CD14-positive monocyte (primary cell): ENCODE data around the gene PPFIA4. TPM values are rescaled to one million over a fixed set of nuclear protein-coding genes. Genes with fewer than 3 reads are reported as not detected.

ENCODE experiments used
- DNase-seq, 3 donors: peaks; one replicate each; pipeline ENCODE4 v3.0.0-alpha.2; 2011 to 2022
- H2AFZ ChIP-seq: 2 replicates; pipeline ENCODE4 v1.6.0; 2012; ENCODE audit warnings: mild to moderate bottlenecking, low read depth, low read length, inconsistent platforms; ENCODE audit not compliant: insufficient read depth, poor library complexity, severe bottlenecking
- H3K27ac ChIP-seq, 2 donors: 1 replicate in 1 of 2; 2 replicates in 1 of 2; pipeline ENCODE4 v1.5.1; 2012 to 2013; ENCODE audit warnings: low read length in 2 of 2, control low read depth in 1 of 2, inconsistent platforms in 1 of 2, low read depth in 1 of 2, mild to moderate bottlenecking in 1 of 2
- H3K27me3 ChIP-seq, 2 donors: one replicate each; pipeline versions ENCODE4 v1.6.0 to v1.6.1; 2011 to 2013; ENCODE audit warnings: low read length in 2 of 2; ENCODE audit not compliant: control insufficient read depth in 2 of 2, insufficient read depth in 2 of 2
- H3K36me3 ChIP-seq, 2 donors: replicated peaks in 1 of 2; 1 replicate in 1 of 2; 2 replicates in 1 of 2; pipeline versions ENCODE4 v1.5.1 to v1.6.1; 2012 to 2013; ENCODE audit warnings: low read length in 2 of 2, control low read depth in 1 of 2, inconsistent platforms in 1 of 2, mild to moderate bottlenecking in 1 of 2; ENCODE audit not compliant: insufficient read depth in 2 of 2, control insufficient read depth in 1 of 2
- H3K4me1 ChIP-seq, 2 donors: 1 replicate in 1 of 2; 2 replicates in 1 of 2; pipeline versions ENCODE4 v1.5.1 to v1.6.1; 2012 to 2013; ENCODE audit warnings: low read length in 2 of 2, control low read depth in 1 of 2, inconsistent platforms in 1 of 2, mild to moderate bottlenecking in 1 of 2, moderate library complexity in 1 of 2; ENCODE audit not compliant: insufficient read depth in 2 of 2, control insufficient read depth in 1 of 2
- H3K4me2 ChIP-seq: replicated peaks from 2 replicates; pipeline ENCODE3; 2012; ENCODE audit warnings: low read length, moderate library complexity, mild to moderate bottlenecking; ENCODE audit not compliant: poor library complexity, severe bottlenecking; ENCODE audit errors: extremely low read depth
- H3K4me3 ChIP-seq, 3 experiments: fragments of 200-600 bp in 1 of 3; sonication (generic) in 1 of 3; replicated peaks in 1 of 3; 1 replicate in 2 of 3; 2 replicates in 1 of 3; pipeline ENCODE4 v1.5.1; 2011 to 2013; ENCODE audit warnings: low read length in 3 of 3, mild to moderate bottlenecking in 3 of 3, control low read depth in 2 of 3, low read depth in 2 of 3, inconsistent platforms in 1 of 3, moderate library complexity in 1 of 3
- H3K79me2 ChIP-seq: 2 replicates; pipeline ENCODE4 v1.6.0; 2012; ENCODE audit warnings: mild to moderate bottlenecking, control low read depth, inconsistent platforms, low read length, moderate library complexity; ENCODE audit not compliant: insufficient read depth
- H3K9ac ChIP-seq: 2 replicates; pipeline ENCODE4 v1.6.0; 2017; ENCODE audit warnings: low read length, mild to moderate bottlenecking; ENCODE audit not compliant: insufficient read depth, poor library complexity, severe bottlenecking
- H3K9me3 ChIP-seq, 2 donors: replicated peaks in 1 of 2; 1 replicate in 1 of 2; 2 replicates in 1 of 2; pipeline versions ENCODE4 v1.5.1 to v1.6.1; 2012 to 2013; ENCODE audit warnings: low read length in 2 of 2, control low read depth in 1 of 2; ENCODE audit not compliant: control insufficient read depth in 1 of 2, insufficient read depth in 1 of 2
- H4K20me1 ChIP-seq: 2 replicates; pipeline ENCODE4 v1.6.0; 2012; ENCODE audit warnings: mild to moderate bottlenecking, low read length, control low read depth, moderate library complexity; ENCODE audit not compliant: insufficient read depth
- H3K27ac Mint-ChIP-seq, 7 donors: one replicate each; pipeline ENCODE4 v1.8.0; 2020; ENCODE audit warnings: mild to moderate bottlenecking in 7 of 7, mixed read lengths in 7 of 7, moderate library complexity in 6 of 7, inconsistent platforms in 2 of 7
- H3K27me3 Mint-ChIP-seq, 3 donors: one replicate each; pipeline ENCODE4 v1.8.0; 2021 to 2022; ENCODE audit warnings: low read depth in 3 of 3, mild to moderate bottlenecking in 3 of 3, mixed read lengths in 3 of 3, moderate library complexity in 3 of 3, inconsistent platforms in 1 of 3
- H3K36me3 Mint-ChIP-seq, 2 donors: one replicate each; pipeline ENCODE4 v1.8.0; 2020; ENCODE audit warnings: mixed read lengths in 2 of 2, inconsistent platforms in 1 of 2, mild to moderate bottlenecking in 1 of 2
- H3K4me1 Mint-ChIP-seq: one replicate; pipeline ENCODE4 v1.8.0; 2020; ENCODE audit warnings: mild to moderate bottlenecking, mixed read lengths
- H3K4me3 Mint-ChIP-seq, 2 donors: one replicate each; pipeline ENCODE4 v1.8.0; 2020; ENCODE audit warnings: mild to moderate bottlenecking in 2 of 2, mixed read lengths in 2 of 2, moderate library complexity in 1 of 2
- H3K9me3 Mint-ChIP-seq, 7 donors: one replicate each; pipeline ENCODE4 v1.8.0; 2020 to 2022; ENCODE audit warnings: mixed read lengths in 7 of 7, mild to moderate bottlenecking in 6 of 7, moderate library complexity in 6 of 7, inconsistent platforms in 2 of 7
- WGBS: methylation state at CpG from one replicate; pipeline ENCODE4 v1.1.5; 2013; ENCODE audit warnings: missing lambda C conversion rate; ENCODE audit not compliant: insufficient coverage; 5-methylcytosine and 5-hydroxymethylcytosine counted together
- intact Hi-C, 2 donors: fragments of 100-400 bp; cut with micrococcal nuclease; formaldehyde crosslinking; loops; one replicate each; pipeline versions ENCODE4 v1.15.0 to v1.15.1; 2023
- polyA plus RNA-seq, 3 donors: library from polyadenylated mRNA; depleted of rRNA in 1 of 3; unstranded in 2 of 3; stranded (reverse) in 1 of 3; fragments of 300-500 nt in 2 of 3; fragments of >200 nt in 1 of 3; fragmentation: Illumina TruSeq in 2 of 3; gene quantifications; 1 replicate in 2 of 3; 2 replicates in 1 of 3; pipeline ENCODE4 v1.2.3, GENCODE V29; 2012 to 2021
- TF ChIP-seq, protein P1 (sequence below): fragments of 200-600 bp; IDR thresholded peaks from one replicate; pipeline ENCODE4 v1.8.0; 2022; ENCODE audit warnings: antibody characterized with exemption, mild to moderate bottlenecking

PPFIA4 gene
- polyA plus RNA-seq, 3 donors: 0.52 to 1.0 (median 0.97) TPM

DNA sequence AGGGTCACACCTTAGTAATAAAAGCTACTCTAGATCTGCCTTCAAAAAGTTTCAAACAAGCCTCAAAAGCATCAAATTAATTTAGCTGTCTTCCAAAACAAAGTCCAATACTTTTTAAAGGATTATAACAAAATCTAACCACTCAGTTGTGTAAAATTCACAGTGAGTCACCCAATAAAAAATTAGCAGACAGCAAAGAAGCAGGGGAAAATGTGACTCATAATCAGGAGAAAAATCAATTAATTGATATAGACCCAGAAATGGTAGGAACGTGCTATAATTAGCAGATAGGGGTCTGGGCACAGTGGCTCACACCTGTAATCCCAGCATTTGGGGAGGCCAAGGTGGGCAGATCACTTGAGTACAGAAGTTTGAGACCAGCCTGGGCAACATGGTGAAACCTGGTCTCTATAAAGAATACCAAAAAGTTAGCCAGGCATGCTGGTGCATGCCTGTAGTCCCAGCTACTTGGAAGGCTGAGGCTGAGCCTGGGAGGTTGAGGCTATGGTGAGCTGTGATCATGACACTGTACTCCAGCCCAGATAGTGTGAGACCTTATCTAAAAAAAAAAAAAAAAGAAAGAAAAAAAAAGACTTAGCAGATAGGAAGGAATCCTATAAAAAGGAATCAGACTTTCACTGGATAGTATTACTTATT, 67.6 kb downstream of the PPFIA4 start:
- intact Hi-C loops: no loop called here
- H3K79me2 ChIP-seq: no peaks in the 10 kb centered on the region
- H3K36me3 Mint-ChIP-seq: no peaks in the 10 kb centered on the region
- no peaks in the 10 kb centered on the region for H3K27me3 ChIP-seq
- H3K9me3 ChIP-seq: peaks cover 13 to 26% of the 10 kb centered on the region in 2 donors
- H2AFZ ChIP-seq: no peak overlapping the region
- 100% methylated on average over 1 of the region's 1 CpG for WGBS
- H4K20me1 ChIP-seq: no peaks in the 10 kb centered on the region
- no peak overlapping the region for H3K9ac ChIP-seq
- no peak overlapping the region for H3K4me3 Mint-ChIP-seq
- H3K4me1 Mint-ChIP-seq: peaks cover 6% of the 10 kb centered on the region
- TF ChIP-seq, protein P1, sequence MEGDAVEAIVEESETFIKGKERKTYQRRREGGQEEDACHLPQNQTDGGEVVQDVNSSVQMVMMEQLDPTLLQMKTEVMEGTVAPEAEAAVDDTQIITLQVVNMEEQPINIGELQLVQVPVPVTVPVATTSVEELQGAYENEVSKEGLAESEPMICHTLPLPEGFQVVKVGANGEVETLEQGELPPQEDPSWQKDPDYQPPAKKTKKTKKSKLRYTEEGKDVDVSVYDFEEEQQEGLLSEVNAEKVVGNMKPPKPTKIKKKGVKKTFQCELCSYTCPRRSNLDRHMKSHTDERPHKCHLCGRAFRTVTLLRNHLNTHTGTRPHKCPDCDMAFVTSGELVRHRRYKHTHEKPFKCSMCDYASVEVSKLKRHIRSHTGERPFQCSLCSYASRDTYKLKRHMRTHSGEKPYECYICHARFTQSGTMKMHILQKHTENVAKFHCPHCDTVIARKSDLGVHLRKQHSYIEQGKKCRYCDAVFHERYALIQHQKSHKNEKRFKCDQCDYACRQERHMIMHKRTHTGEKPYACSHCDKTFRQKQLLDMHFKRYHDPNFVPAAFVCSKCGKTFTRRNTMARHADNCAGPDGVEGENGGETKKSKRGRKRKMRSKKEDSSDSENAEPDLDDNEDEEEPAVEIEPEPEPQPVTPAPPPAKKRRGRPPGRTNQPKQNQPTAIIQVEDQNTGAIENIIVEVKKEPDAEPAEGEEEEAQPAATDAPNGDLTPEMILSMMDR: no peak
- H3K9me3 Mint-ChIP-seq: peaks cover 22 to 41% (median 30%) of the 10 kb centered on the region in 7 donors
- H3K4me2 ChIP-seq: no peak overlapping the region
- no peak for DNase-seq
- H3K27ac ChIP-seq: no peak overlapping the region
- H3K27me3 Mint-ChIP-seq: peaks cover 12 to 20% (median 14%) of the 10 kb centered on the region in 3 donors
- no peak overlapping the region for H3K27ac Mint-ChIP-seq
- no peak overlapping the region for H3K4me3 ChIP-seq
- H3K4me1 ChIP-seq: no peaks in the 10 kb centered on the region
- no peaks in the 10 kb centered on the region for H3K36me3 ChIP-seq

DNA sequence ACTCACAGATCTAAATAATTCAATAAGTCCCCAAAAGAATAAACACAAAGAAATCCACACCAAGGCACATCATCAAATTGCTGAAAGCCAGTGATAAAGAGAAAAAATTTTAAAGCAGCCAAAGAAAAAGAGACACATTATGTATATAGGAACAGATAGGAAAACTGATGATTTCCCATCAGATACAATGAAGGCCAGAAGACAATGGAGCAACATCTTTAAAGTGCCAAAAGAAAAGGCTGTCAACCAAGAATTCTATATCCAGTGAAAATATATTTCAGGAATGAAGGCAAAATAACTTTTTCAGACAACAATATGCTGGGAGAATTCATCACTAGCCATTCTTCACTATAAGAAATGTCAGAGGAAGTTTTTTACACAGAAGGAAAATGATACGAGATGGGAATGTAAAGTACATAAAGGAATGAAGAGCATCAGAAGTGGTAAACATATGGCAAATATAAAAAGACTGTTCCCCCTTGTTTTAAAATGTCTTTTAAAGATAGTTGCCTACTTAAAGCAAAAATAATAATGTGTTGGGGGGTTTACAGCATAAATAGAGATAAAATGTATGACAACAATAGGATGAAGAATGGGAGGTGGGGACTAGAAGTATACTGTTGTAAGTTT, 68.9 kb downstream of the PPFIA4 start:
- DNase-seq: no peak
- Histone ChIP-seq H3K27ac (no peak overlapping the region), H3K9me3 (peaks cover 13 to 26% of the 10 kb centered on the region in 2 donors), H3K36me3 (no peaks in the 10 kb centered on the region), H2AFZ (no peak overlapping the region), H3K4me1 (no peaks in the 10 kb centered on the region), H3K4me2 (no peak overlapping the region), H4K20me1 (no peaks in the 10 kb centered on the region), H3K4me3 (no peak overlapping the region), H3K9ac (no peak overlapping the region), H3K27me3 (no peaks in the 10 kb centered on the region), H3K79me2 (no peaks in the 10 kb centered on the region)
- no CpG with 5 or more reads among the region's 1 CpG for WGBS
- Mint-ChIP-seq H3K27me3 (peaks cover 12 to 20% (median 13%) of the 10 kb centered on the region in 3 donors), H3K4me1 (peaks cover 6% of the 10 kb centered on the region), H3K36me3 (no peaks in the 10 kb centered on the region), H3K27ac (no peak overlapping the region), H3K9me3 (peaks cover 22 to 41% (median 30%) of the 10 kb centered on the region in 7 donors), H3K4me3 (no peak overlapping the region)
- TF ChIP-seq, protein P1: no peak
- intact Hi-C loops: no loop called here
